Panc1 (cell line): ENCODE data around the gene THSD8. TPM values are rescaled to one million over a fixed set of nuclear protein-coding genes. Genes with fewer than 3 reads are reported as not detected.

Experiments
- ATAC-seq: fragments of 200-7000 bp; cut with Tn5 transposase; 2 replicates; pipeline ENCODE4 v1.9.1; 2020; ENCODE audit warnings: mild to moderate bottlenecking, moderate library complexity
- BruUV-seq: library from RNA; stranded (reverse); fragments of 400-500 nt; replicated peaks from 2 replicates; lab custom pipeline; 2021; lab: Mats Ljungman, UMichigan
- CTCF ChIA-PET: fragments of 300-600 bp; sonication (Branson Sonifier 250); formaldehyde crosslinking; loops from one replicate; lab custom pipeline; 2022; ENCODE audit warnings: antibody characterized with exemption; lab: Charles Lee
- POLR2A ChIA-PET: fragments of 300-600 bp; sonication (Branson Sonifier 250); formaldehyde crosslinking; loops from one replicate; lab custom pipeline; 2022; ENCODE audit warnings: antibody characterized with exemption; lab: Charles Lee
- DNase-seq: peaks from one replicate; pipeline ENCODE4 v3.0.0-alpha.2; 2010; ENCODE audit warnings: low read depth, low spot score
- H3K27ac ChIP-seq: 2 replicates; pipeline ENCODE4 v1.5.1; 2011; ENCODE audit warnings: mild to moderate bottlenecking, low read length, inconsistent platforms
- H3K27me3 ChIP-seq: fragments of 200-500 bp; sonication (Bioruptor generic); 2 replicates; pipeline ENCODE4 v1.6.0; 2014; ENCODE audit warnings: low read length, inconsistent platforms; ENCODE audit not compliant: control insufficient read depth, insufficient read depth
- H3K36me3 ChIP-seq: fragments of 200-500 bp; sonication (Bioruptor generic); 2 replicates; pipeline ENCODE4 v1.5.1; 2014; ENCODE audit warnings: inconsistent platforms, mild to moderate bottlenecking, low read length, moderate library complexity; ENCODE audit not compliant: control insufficient read depth, insufficient read depth
- H3K4me1 ChIP-seq: 2 replicates; pipeline ENCODE4 v1.5.1; 2011; ENCODE audit warnings: inconsistent platforms, mild to moderate bottlenecking, low read length, moderate library complexity; ENCODE audit not compliant: control insufficient read depth, insufficient read depth
- H3K4me3 ChIP-seq, 2 experiments: 2 replicates each; pipeline ENCODE4 v1.5.1; 2011 to 2012; ENCODE audit warnings: low read depth in 2 of 2, low read length in 2 of 2, mild to moderate bottlenecking in 2 of 2, inconsistent platforms in 1 of 2, moderate library complexity in 1 of 2
- H3K9me3 ChIP-seq: fragments of 200-500 bp; sonication (Bioruptor generic); 2 replicates; pipeline ENCODE4 v1.5.1; 2014; ENCODE audit warnings: low read depth, mild to moderate bottlenecking, inconsistent platforms, low read length, moderate library complexity; ENCODE audit not compliant: control insufficient read depth, insufficient read depth
- POLR2AphosphoS5 ChIP-seq: IDR thresholded peaks from 2 replicates; pipeline ENCODE4 v1.6.1; 2012; ENCODE audit warnings: mild to moderate bottlenecking, low read depth, low read length, moderate library complexity
- REST ChIP-seq, 2 experiments: IDR thresholded peaks; 2 replicates each; pipeline ENCODE4 v1.6.1; 2011 to 2012; ENCODE audit warnings: low read depth in 2 of 2, control low read depth in 1 of 2, low read length in 1 of 2, mild to moderate bottlenecking in 1 of 2, moderate library complexity in 1 of 2; ENCODE audit not compliant: insufficient read depth in 1 of 2
- SIN3A ChIP-seq: IDR thresholded peaks from 2 replicates; pipeline ENCODE4 v1.6.1; 2012; ENCODE audit warnings: low read depth, mild to moderate bottlenecking, low read length, moderate library complexity, borderline replicate concordance; ENCODE audit not compliant: insufficient read depth
- TCF7L2 ChIP-seq: IDR thresholded peaks from 2 replicates; pipeline ENCODE4 v1.6.1; 2011; ENCODE audit warnings: mild to moderate bottlenecking, low read depth, low read length, inconsistent platforms
- in situ Hi-C: cut with HindIII; loops from 2 replicates; pipeline ENCODE4 v1.10.0; 2016; ENCODE audit warnings: low sequenced_read_pairs, low pct_unique_long_range_greater_than_20kb
- intact Hi-C: fragments of 100-400 bp; cut with micrococcal nuclease; formaldehyde crosslinking; loops from one replicate; pipeline ENCODE4 v1.10.0; 2022; ENCODE audit not compliant: unreplicated experiment
- total RNA-seq: library from RNA; stranded (reverse); gene quantifications from one replicate; pipeline ENCODE4 v1.2.1, GENCODE V29; 2021; ENCODE audit not compliant: unreplicated experiment
- TF ChIP-seq, protein P1 (sequence below): fragments of 450-650 bp; IDR thresholded peaks from 2 replicates; pipeline ENCODE4 v1.5.1; 2017; ENCODE audit warnings: mild to moderate bottlenecking

The THSD8 gene
- total RNA-seq, 1 experiment from 2014 or later, result 24.8 TPM

GRCh38 chr19:12786141-12786870 lies 15.6 kb upstream of the THSD8 start:
- Histone ChIP-seq H3K4me3 (no peak overlapping the region), H3K36me3 (no peaks in the 10 kb centered on the region), H3K27me3 (no peaks in the 10 kb centered on the region), H3K27ac (peak overlapping the region; percentile 99), H3K4me1 (peaks cover 59% of the 10 kb centered on the region), H3K9me3 (no peaks in the 10 kb centered on the region)
- CTCF ChIA-PET, result interaction anchor here (0.5 to 1.3 kb wide), 2 partner anchors 9 to 12 kb away, joined by 4 to 7 read pairs; no protein-coding TSS in a partner anchor
- DNase-seq (no peak), ATAC-seq (no peak)
- POLR2A ChIA-PET, result interaction anchor here (0.6 to 0.7 kb wide), 2 partner anchors 51 to 1060 kb away, joined by 3 to 8 read pairs; no protein-coding TSS in a partner anchor
- TF ChIP-seq TCF7L2, result no peak
- BruUV-seq, result no TSS peak
- in situ Hi-C loops, result no loop called here
- intact Hi-C loops, result no loop called here

- no peaks in the 10 kb centered on the region; the same call in 1 of the 2 replicates for H3K36me3 ChIP-seq
- no TSS peak for BruUV-seq
- H3K4me3 ChIP-seq, result no peak overlapping the region
- DNase-seq (no peak), ATAC-seq (no peak)
- no peaks in the 10 kb centered on the region for H3K9me3 ChIP-seq
- intact Hi-C loops, result no loop called here
- no peaks in the 10 kb centered on the region for H3K27me3 ChIP-seq
- H3K4me1 ChIP-seq, result peaks cover 58% of the 10 kb centered on the region
- POLR2A ChIA-PET, result interaction anchor here (0.6 kb wide), 2 partner anchors 52 to 1742 kb away, joined by 3 to 8 read pairs; no protein-coding TSS in a partner anchor
- in situ Hi-C loops, result no loop called here
- peak overlapping the region; percentile 99 for H3K27ac ChIP-seq
- no peak for TF ChIP-seq POLR2AphosphoS5
- CTCF ChIA-PET, result interaction anchor here (1.3 kb wide), 1 partner anchor 9 kb away, joined by 4 read pairs; no protein-coding TSS in a partner anchor
Observed at GRCh38 chr19:12786952-12787351, 14.9 kb upstream of the THSD8 start.

DNA sequence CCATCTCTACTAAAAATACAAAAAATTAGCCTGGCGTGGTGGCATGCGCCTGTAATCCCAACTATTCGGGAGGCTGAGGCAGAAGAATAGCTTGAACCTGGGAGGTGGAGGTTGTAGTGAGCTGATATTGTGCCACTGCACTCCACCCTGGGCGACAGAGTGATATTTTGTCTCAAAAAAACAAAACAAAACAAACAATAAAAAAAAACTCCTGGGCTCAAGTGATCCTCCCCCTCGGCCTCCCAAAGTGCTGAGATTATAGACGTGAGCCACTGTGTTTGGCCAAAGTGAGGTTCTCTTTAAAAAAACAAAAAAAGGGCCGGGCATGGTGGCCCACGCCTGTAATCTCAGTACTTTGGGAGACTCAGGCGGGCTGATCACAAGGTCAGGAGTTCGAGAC lies 14.4 kb upstream of the THSD8 start:
- ChIA-PET POLR2A (interaction anchor here (0.6 kb wide), 1 partner anchor 1742 kb away, joined by 3 read pairs; no protein-coding TSS in a partner anchor), CTCF (interaction anchor here (0.6 to 1.3 kb wide), 2 partner anchors 10 to 14 kb away, joined by 3 to 4 read pairs; no protein-coding TSS in a partner anchor)
- ATAC-seq (no peak), DNase-seq (no peak)
- Histone ChIP-seq H3K27ac (peak overlapping the region; percentile 99), H3K36me3 (no peaks in the 10 kb centered on the region; the same call in 1 of the 2 replicates), H3K4me1 (peaks cover 56% of the 10 kb centered on the region), H3K27me3 (no peaks in the 10 kb centered on the region), H3K9me3 (no peaks in the 10 kb centered on the region), H3K4me3 (no peak overlapping the region)
- intact Hi-C loops (no loop called here), in situ Hi-C loops (no loop called here)
- TF ChIP-seq TCF7L2 (no peak), POLR2AphosphoS5 (no peak), SIN3A (no peak), REST (IDR thresholded peaks at IDR 0.05; ENCODE audit: insufficient read depth in 1 of 2, low read depth in 2 of 2, low read length in 1 of 2) (no peak)
- TF ChIP-seq, protein P1, sequence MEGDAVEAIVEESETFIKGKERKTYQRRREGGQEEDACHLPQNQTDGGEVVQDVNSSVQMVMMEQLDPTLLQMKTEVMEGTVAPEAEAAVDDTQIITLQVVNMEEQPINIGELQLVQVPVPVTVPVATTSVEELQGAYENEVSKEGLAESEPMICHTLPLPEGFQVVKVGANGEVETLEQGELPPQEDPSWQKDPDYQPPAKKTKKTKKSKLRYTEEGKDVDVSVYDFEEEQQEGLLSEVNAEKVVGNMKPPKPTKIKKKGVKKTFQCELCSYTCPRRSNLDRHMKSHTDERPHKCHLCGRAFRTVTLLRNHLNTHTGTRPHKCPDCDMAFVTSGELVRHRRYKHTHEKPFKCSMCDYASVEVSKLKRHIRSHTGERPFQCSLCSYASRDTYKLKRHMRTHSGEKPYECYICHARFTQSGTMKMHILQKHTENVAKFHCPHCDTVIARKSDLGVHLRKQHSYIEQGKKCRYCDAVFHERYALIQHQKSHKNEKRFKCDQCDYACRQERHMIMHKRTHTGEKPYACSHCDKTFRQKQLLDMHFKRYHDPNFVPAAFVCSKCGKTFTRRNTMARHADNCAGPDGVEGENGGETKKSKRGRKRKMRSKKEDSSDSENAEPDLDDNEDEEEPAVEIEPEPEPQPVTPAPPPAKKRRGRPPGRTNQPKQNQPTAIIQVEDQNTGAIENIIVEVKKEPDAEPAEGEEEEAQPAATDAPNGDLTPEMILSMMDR, result no peak
- BruUV-seq, result no TSS peak
